DOHH2 (cell line): ENCODE measurements around the gene SHLD2.
"Not testable (repeated sequence)": the region's sequence is repeated elsewhere in the genome, so short reads cannot be mapped to it uniquely, and the experiment has no call there.

Experiments used
- H3F3A ChIP-seq: fragments of 200-600 bp; sonication (generic), shearing (Covaris generic); 2 replicates; pipeline ENCODE4 v1.6.0; 2016; ENCODE audit warnings: antibody characterized with exemption, mild to moderate bottlenecking; ENCODE audit not compliant: control insufficient read depth, insufficient read depth
- H3K27ac ChIP-seq: fragments of 200-600 bp; sonication (generic); 2 replicates; pipeline ENCODE4 v1.5.1; 2014; ENCODE audit warnings: low read depth, mild to moderate bottlenecking, low read length, moderate library complexity
- H3K27me3 ChIP-seq: fragments of 200-600 bp; sonication (generic); 2 replicates; pipeline ENCODE4 v1.6.1; 2014; ENCODE audit warnings: mild to moderate bottlenecking, low read length, mixed read lengths; ENCODE audit not compliant: control insufficient read depth
- H3K36me3 ChIP-seq: fragments of 200-600 bp; sonication (generic); 2 replicates; pipeline ENCODE4 v1.6.1; 2014; ENCODE audit warnings: mild to moderate bottlenecking, low read length, moderate library complexity, mixed read lengths; ENCODE audit not compliant: control insufficient read depth
- H3K4me1 ChIP-seq: fragments of 200-600 bp; sonication (generic); 2 replicates; pipeline ENCODE4 v1.6.1; 2014; ENCODE audit warnings: mild to moderate bottlenecking, low read length, mixed read lengths; ENCODE audit not compliant: control insufficient read depth
- H3K4me2 ChIP-seq: fragments of 200-600 bp; sonication (generic); 2 replicates; pipeline ENCODE4 v1.6.0; 2014; ENCODE audit warnings: mild to moderate bottlenecking, low read length, moderate library complexity
- H3K4me3 ChIP-seq: fragments of 200-600 bp; sonication (generic); 2 replicates; pipeline ENCODE4 v1.5.1; 2014; ENCODE audit warnings: mild to moderate bottlenecking, low read length, mixed read lengths
- H3K79me2 ChIP-seq: fragments of 200-600 bp; sonication (generic); 2 replicates; pipeline ENCODE4 v1.6.1; 2014; ENCODE audit warnings: mild to moderate bottlenecking, low read length, mixed read lengths; ENCODE audit not compliant: control insufficient read depth
- H3K9me2 ChIP-seq: fragments of 200-600 bp; sonication (generic); replicated peaks from 2 replicates; pipeline ENCODE4 v1.6.1; 2014; ENCODE audit warnings: mild to moderate bottlenecking, low read length, mixed read lengths; ENCODE audit not compliant: control insufficient read depth
- H3K9me3 ChIP-seq: fragments of 200-600 bp; sonication (generic); 2 replicates; pipeline ENCODE4 v1.6.1; 2014; ENCODE audit warnings: antibody characterized with exemption, low read length, mixed read lengths; ENCODE audit not compliant: control insufficient read depth, insufficient read depth
- H4K20me1 ChIP-seq: fragments of 200-600 bp; sonication (generic); 2 replicates; pipeline ENCODE4 v1.6.0; 2014; ENCODE audit warnings: low read depth, mild to moderate bottlenecking, antibody characterized with exemption, low read length, moderate library complexity; ENCODE audit not compliant: control insufficient read depth, insufficient read depth

The SHLD2 gene

GRCh38 chr10:87123351-87123750 lies 28.3 kb downstream of the SHLD2 start:
- not testable (repeated sequence) for H3K9me2 ChIP-seq, H3K27ac ChIP-seq, H3K4me2 ChIP-seq, H3F3A ChIP-seq, H3K4me3 ChIP-seq, H3K27me3 ChIP-seq, H3K9me3 ChIP-seq, H4K20me1 ChIP-seq, H3K79me2 ChIP-seq, H3K4me1 ChIP-seq, H3K36me3 ChIP-seq

- not testable (repeated sequence) for H3K27me3 ChIP-seq, H3K79me2 ChIP-seq, H3K4me2 ChIP-seq, H3K36me3 ChIP-seq, H3K27ac ChIP-seq, H4K20me1 ChIP-seq, H3K9me3 ChIP-seq, H3K9me2 ChIP-seq, H3K4me1 ChIP-seq, H3F3A ChIP-seq, H3K4me3 ChIP-seq
Measured at GRCh38 chr10:87127048-87127447, 32.0 kb downstream of the SHLD2 start.

GRCh38 chr10:87127607-87128156 lies 32.7 kb downstream of the SHLD2 start:
- H4K20me1 ChIP-seq, H3K9me3 ChIP-seq, H3K9me2 ChIP-seq, H3K79me2 ChIP-seq, H3K27ac ChIP-seq, H3K4me2 ChIP-seq, H3F3A ChIP-seq, H3K4me3 ChIP-seq, H3K36me3 ChIP-seq, H3K27me3 ChIP-seq: not testable (repeated sequence)
- H3K4me1 ChIP-seq, result peaks cover 13% of the 10 kb centered on the region

GRCh38 chr10:87132176-87132575 lies 37.2 kb downstream of the SHLD2 start:
- H3K4me2 ChIP-seq, result peak overlapping the region; percentile 33; the same call in 1 of the 2 replicates
- H3K27ac ChIP-seq, H3K9me3 ChIP-seq, H3K9me2 ChIP-seq, H3K4me3 ChIP-seq, H3K79me2 ChIP-seq, H3K36me3 ChIP-seq, H4K20me1 ChIP-seq, H3K27me3 ChIP-seq, H3F3A ChIP-seq: not testable (repeated sequence)
- peaks cover 13% of the 10 kb centered on the region for H3K4me1 ChIP-seq

- not testable (repeated sequence) for H3K27ac ChIP-seq, H4K20me1 ChIP-seq, H3K4me2 ChIP-seq, H3F3A ChIP-seq, H3K9me3 ChIP-seq, H3K36me3 ChIP-seq, H3K4me3 ChIP-seq, H3K79me2 ChIP-seq, H3K27me3 ChIP-seq, H3K9me2 ChIP-seq
- peaks cover 13% of the 10 kb centered on the region for H3K4me1 ChIP-seq
Measured at GRCh38 chr10:87133936-87134335, 38.9 kb downstream of the SHLD2 start.

GRCh38 chr10:87134440-87134839 lies 39.4 kb downstream of the SHLD2 start:
- not testable (repeated sequence) for H4K20me1 ChIP-seq, H3K36me3 ChIP-seq, H3K27me3 ChIP-seq, H3K9me3 ChIP-seq, H3K79me2 ChIP-seq, H3F3A ChIP-seq, H3K4me3 ChIP-seq, H3K27ac ChIP-seq, H3K4me2 ChIP-seq, H3K9me2 ChIP-seq
- H3K4me1 ChIP-seq, result peaks cover 13% of the 10 kb centered on the region

GRCh38 chr10:87137478-87137877 lies 42.5 kb downstream of the SHLD2 start:
- not testable (repeated sequence) for H3K4me3 ChIP-seq, H3K9me3 ChIP-seq, H3K79me2 ChIP-seq, H3K27ac ChIP-seq, H3K4me2 ChIP-seq, H3F3A ChIP-seq, H3K9me2 ChIP-seq, H3K27me3 ChIP-seq, H4K20me1 ChIP-seq, H3K36me3 ChIP-seq, H3K4me1 ChIP-seq

- not testable (repeated sequence) for H3K27me3 ChIP-seq, H4K20me1 ChIP-seq, H3K27ac ChIP-seq, H3K4me1 ChIP-seq, H3F3A ChIP-seq, H3K4me3 ChIP-seq, H3K36me3 ChIP-seq, H3K79me2 ChIP-seq, H3K4me2 ChIP-seq, H3K9me2 ChIP-seq, H3K9me3 ChIP-seq
Measured at GRCh38 chr10:87142230-87143108, 47.5 kb downstream of the SHLD2 start.
